GM18909 (cell line): ENCODE measurements around the gene DOCK4.

Experiments used
- ATAC-seq: cut with Tn5 transposase; IDR thresholded peaks from one replicate; pipeline ENCODE4 v1.9.1; 2021; ENCODE audit warnings: mild to moderate bottlenecking; ENCODE audit not compliant: unreplicated experiment, poor library complexity

The DOCK4 gene

GRCh38 chr7:112193915-112194502 is 12.2 kb downstream of the DOCK4 start:
- no peak for ATAC-seq

- ATAC-seq: no peak
Measured at GRCh38 chr7:112192236-112193154, 13.7 kb downstream of the DOCK4 start.

GRCh38 chr7:112190120-112190519 is 16.1 kb downstream of the DOCK4 start:
- ATAC-seq: no peak

GRCh38 chr7:112189691-112190090 is 16.5 kb downstream of the DOCK4 start:
- no peak for ATAC-seq

- no peak for ATAC-seq
Measured at GRCh38 chr7:112188257-112188656, 17.9 kb downstream of the DOCK4 start.

- ATAC-seq: no peak
Measured at GRCh38 chr7:112186300-112186699, 19.9 kb downstream of the DOCK4 start.

- ATAC-seq: no peak
Measured at GRCh38 chr7:112185005-112185834, 21.0 kb downstream of the DOCK4 start.

- no peak for ATAC-seq
Measured at GRCh38 chr7:112184455-112184854, 21.7 kb downstream of the DOCK4 start.

- no peak for ATAC-seq
Measured at GRCh38 chr7:112183266-112183665, 22.9 kb downstream of the DOCK4 start.

- no peak for ATAC-seq
Measured at GRCh38 chr7:112182749-112183148, 23.4 kb downstream of the DOCK4 start.

GRCh38 chr7:112180223-112180622 is 26.0 kb downstream of the DOCK4 start:
- ATAC-seq: no peak

- no peak for ATAC-seq
Measured at GRCh38 chr7:112176693-112177415, 29.3 kb downstream of the DOCK4 start.

- ATAC-seq: no peak
Measured at GRCh38 chr7:112176241-112176640, 30.0 kb downstream of the DOCK4 start.

- no peak for ATAC-seq
Measured at GRCh38 chr7:112174192-112174591, 32.0 kb downstream of the DOCK4 start.

GRCh38 chr7:112173568-112173905 is 32.7 kb downstream of the DOCK4 start:
- no peak for ATAC-seq

- no peak for ATAC-seq
Measured at GRCh38 chr7:112172870-112173567, 33.2 kb downstream of the DOCK4 start.

- no peak for ATAC-seq
Measured at GRCh38 chr7:112171673-112172072, 34.5 kb downstream of the DOCK4 start.

GRCh38 chr7:112168915-112169314 is 37.3 kb downstream of the DOCK4 start:
- no peak for ATAC-seq

- no peak for ATAC-seq
Measured at GRCh38 chr7:112167147-112167546, 39.1 kb downstream of the DOCK4 start.
